Measurements from ENCODE around the gene CDK14.

CDK14 gene

GRCh38 chr7:91182819-91183764 is 587.0 kb downstream of the CDK14 start:
- DNase-seq = no peak

GRCh38 chr7:91185771-91186170 is 589.6 kb downstream of the CDK14 start:
- DNase-seq = no peak

- no peak for DNase-seq
These were observed 590.9 kb downstream of the CDK14 start for GRCh38 chr7:91187061-91187460.

- no peak for DNase-seq
These were observed 595.6 kb downstream of the CDK14 start for GRCh38 chr7:91191771-91192170.

- DNase-seq = no peak
These were observed 597.0 kb downstream of the CDK14 start for GRCh38 chr7:91193141-91193540.

- no peak for DNase-seq
These were observed 598.7 kb downstream of the CDK14 start for GRCh38 chr7:91194841-91195240.

- no peak for DNase-seq
These were observed 599.9 kb downstream of the CDK14 start for GRCh38 chr7:91196058-91196457.

GRCh38 chr7:91198371-91198770 is 602.2 kb downstream of the CDK14 start:
- no peak for DNase-seq

- no peak for DNase-seq
These were observed 603.5 kb downstream of the CDK14 start for GRCh38 chr7:91199601-91200000.

GRCh38 chr7:91201442-91202113 is 605.5 kb downstream of the CDK14 start:
- DNase-seq = no peak

- DNase-seq = no peak
These were observed 610.3 kb downstream of the CDK14 start for GRCh38 chr7:91206361-91206960.

GRCh38 chr7:91212582-91212981 is 616.5 kb downstream of the CDK14 start:
- DNase-seq = no peak

GRCh38 chr7:91226411-91226810 is 630.3 kb downstream of the CDK14 start:
- no peak for DNase-seq

- DNase-seq = no peak
These were observed 632.2 kb downstream of the CDK14 start for GRCh38 chr7:91228327-91228726.

- DNase-seq = no peak
These were observed 632.9 kb downstream of the CDK14 start for GRCh38 chr7:91228927-91229558.

GRCh38 chr7:91230100-91230499 is 634.0 kb downstream of the CDK14 start:
- DNase-seq = no peak

- no peak for DNase-seq
These were observed 634.4 kb downstream of the CDK14 start for GRCh38 chr7:91230503-91230902.

- no peak for DNase-seq
These were observed 637.1 kb downstream of the CDK14 start for GRCh38 chr7:91233212-91233611.

GRCh38 chr7:91235211-91235832 is 639.2 kb downstream of the CDK14 start:
- DNase-seq = no peak

- DNase-seq = no peak
These were observed 643.1 kb downstream of the CDK14 start for GRCh38 chr7:91239171-91239604.

- no peak for DNase-seq
These were observed 643.7 kb downstream of the CDK14 start for GRCh38 chr7:91239772-91240171.

- DNase-seq = no peak
These were observed 644.3 kb downstream of the CDK14 start for GRCh38 chr7:91240376-91240941.

Measured in CD4-positive, alpha-beta T cell treated with Interleukin-4 for 4 hours (primary cell).